Measurements from ENCODE around the gene VENTX. TPM values are rescaled to one million over a fixed set of nuclear protein-coding genes. Genes with fewer than 3 reads are reported as not detected.

The VENTX gene
- 1 to 10 TPM in 2 of 4 donors, under 1 TPM in 2; 0.32 to 6.0 (median 2.4) TPM for total RNA-seq

GRCh38 chr10:133237588-133238465 is at the start of gene VENTX:
Gene VENTX, plus strand, starts transcription at chr10:133237855. Its CDS starts 60 bp downstream, at chr10:133237915.
- DNase-seq (ENCODE audit: low spot score) (no peak), ATAC-seq (ENCODE audit: low FRiP score) (no peak)
- TF ChIP-seq CTCF (IDR thresholded peaks at IDR 0.05): no peak

GRCh38 chr10:133187906-133188681 is 49.6 kb upstream of the VENTX start:
- DNase-seq (ENCODE audit: low spot score) (no peak), ATAC-seq (ENCODE audit: low FRiP score) (no peak)
- no peak for TF ChIP-seq CTCF (IDR thresholded peaks at IDR 0.05)

- no peak for DNase-seq (ENCODE audit: low spot score)
- no peak for ATAC-seq (ENCODE audit: low FRiP score)
- TF ChIP-seq CTCF (IDR thresholded peaks at IDR 0.05): no peak
Observed at GRCh38 chr10:133189256-133189655, 48.4 kb upstream of the VENTX start.

GRCh38 chr10:133189726-133190125 is 47.9 kb upstream of the VENTX start:
- ATAC-seq (ENCODE audit: low FRiP score) (no peak), DNase-seq (ENCODE audit: low spot score) (no peak)
- no peak for TF ChIP-seq CTCF (IDR thresholded peaks at IDR 0.05)

- DNase-seq (ENCODE audit: low spot score) (no peak), ATAC-seq (ENCODE audit: low FRiP score) (no peak)
- no peak for TF ChIP-seq CTCF (IDR thresholded peaks at IDR 0.05)
Observed at GRCh38 chr10:133190225-133190624, 47.4 kb upstream of the VENTX start.

GRCh38 chr10:133191651-133192050 is 46.0 kb upstream of the VENTX start:
- ATAC-seq (ENCODE audit: low FRiP score): no peak
- no peak for DNase-seq (ENCODE audit: low spot score)
- TF ChIP-seq CTCF (IDR thresholded peaks at IDR 0.05): no peak

All from omental fat pad (tissue), 4 donors.